Left ventricle myocardium superior (tissue), 1 donor: Measurements from ENCODE around the gene CYTH4. TPM values are rescaled to one million over a fixed set of nuclear protein-coding genes. Genes with fewer than 3 reads are reported as not detected.

ENCODE experiments used
- ATAC-seq: fragments of 200-7000 bp; cut with Tn5 transposase; one replicate; pipeline ENCODE4 v1.9.1; 2020; ENCODE audit warnings: mild to moderate bottlenecking, moderate library complexity
- DNase-seq: peaks from one replicate; pipeline ENCODE4 v3.0.0-alpha.2; 2020
- intact Hi-C: fragments of 100-400 bp; cut with micrococcal nuclease; formaldehyde crosslinking; loops from one replicate; pipeline ENCODE4 v1.11.0; 2022
- total RNA-seq: library from RNA; stranded (reverse); fragmentation: NEBNext Ultra II Directional; extraction: Animal tissue kit (Norgen Biotek cat#: 25700); gene quantifications from one replicate; pipeline ENCODE4 v1.2.1, GENCODE V29; 2021
- donor health status: DM: no; HTN: yes; CAD: no; lungs with severe emphysema.

Gene CYTH4
- total RNA-seq, 1 donor from 2014 or later, result 6.2 TPM

DNA sequence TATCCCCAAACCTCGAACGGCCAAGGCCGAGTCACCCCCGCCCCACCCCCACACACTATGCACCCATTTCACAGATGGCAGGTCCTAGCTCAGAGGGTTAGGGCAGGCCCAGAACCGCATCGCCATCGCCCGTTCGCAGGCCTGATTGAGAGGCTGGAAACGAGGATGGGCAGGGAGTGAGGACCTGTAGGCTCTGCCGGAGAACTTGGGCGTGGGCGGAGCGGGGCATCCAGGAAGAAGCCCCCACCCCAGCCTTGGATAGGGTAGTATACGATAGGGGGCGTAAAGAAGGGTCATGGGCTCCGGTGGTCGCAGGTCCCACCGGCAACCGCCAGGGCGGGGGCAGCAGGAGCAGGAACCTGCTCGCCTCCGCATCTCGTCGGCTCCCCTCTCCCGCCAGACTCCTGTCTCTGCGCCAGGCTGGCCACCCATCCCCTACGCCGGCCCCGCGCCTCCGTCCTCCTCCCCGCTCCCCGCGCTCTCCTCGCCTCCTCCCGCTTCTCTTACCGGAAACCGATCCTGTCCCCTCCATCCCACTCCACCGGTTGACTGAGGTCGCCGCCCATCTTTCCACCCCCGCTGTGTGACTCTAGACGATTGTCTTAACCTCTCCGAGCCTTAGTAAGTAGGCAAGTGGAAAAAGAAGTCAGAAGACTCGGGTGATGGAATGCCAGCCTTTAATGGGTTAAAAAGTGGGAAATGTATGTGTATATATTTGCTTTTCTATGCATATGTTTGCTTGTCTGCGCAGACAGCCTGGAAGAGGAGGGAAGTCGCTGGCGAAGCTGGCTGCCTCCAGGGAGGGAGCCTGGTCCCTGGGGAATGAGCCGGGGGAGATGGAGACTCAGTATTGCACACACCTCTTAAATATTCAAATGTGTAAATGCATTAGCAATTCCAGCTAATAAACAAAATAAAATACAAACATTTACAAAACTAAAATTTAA is 52.8 kb downstream of the CYTH4 start:
- ATAC-seq, result no peak
- intact Hi-C loops, result no loop called here
- DNase-seq, result no peak

DNA sequence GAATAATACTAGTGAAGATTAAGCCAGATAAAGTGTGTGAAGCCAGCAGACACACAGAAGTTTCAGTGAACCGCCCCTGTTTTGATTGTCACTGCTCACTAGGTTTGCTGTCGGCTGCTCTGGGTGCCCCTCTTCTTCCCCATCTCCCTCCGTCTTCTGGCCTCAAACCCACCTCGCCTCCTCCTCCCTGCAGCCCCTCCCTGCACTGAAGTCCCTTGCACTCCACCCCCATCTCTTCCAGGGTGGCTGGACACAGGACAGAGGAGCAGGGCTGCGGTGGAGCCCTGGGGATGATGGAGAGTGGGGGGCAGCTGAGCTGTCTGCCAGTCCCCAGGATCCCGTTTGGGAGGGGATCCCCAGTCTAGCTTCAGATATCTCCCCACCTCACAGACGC is 53.5 kb downstream of the CYTH4 start:
- ATAC-seq, result no peak
- DNase-seq, result no peak
- intact Hi-C loops, result no loop called here

- DNase-seq (no peak), ATAC-seq (no peak)
- intact Hi-C loops, result no loop called here
These were observed 54.3 kb downstream of the CYTH4 start for GRCh38 chr22:37336579-37336978.

- ATAC-seq (no peak), DNase-seq (no peak)
- intact Hi-C loops, result no loop called here
These were observed 55.1 kb downstream of the CYTH4 start for GRCh38 chr22:37337204-37337943.

DNA sequence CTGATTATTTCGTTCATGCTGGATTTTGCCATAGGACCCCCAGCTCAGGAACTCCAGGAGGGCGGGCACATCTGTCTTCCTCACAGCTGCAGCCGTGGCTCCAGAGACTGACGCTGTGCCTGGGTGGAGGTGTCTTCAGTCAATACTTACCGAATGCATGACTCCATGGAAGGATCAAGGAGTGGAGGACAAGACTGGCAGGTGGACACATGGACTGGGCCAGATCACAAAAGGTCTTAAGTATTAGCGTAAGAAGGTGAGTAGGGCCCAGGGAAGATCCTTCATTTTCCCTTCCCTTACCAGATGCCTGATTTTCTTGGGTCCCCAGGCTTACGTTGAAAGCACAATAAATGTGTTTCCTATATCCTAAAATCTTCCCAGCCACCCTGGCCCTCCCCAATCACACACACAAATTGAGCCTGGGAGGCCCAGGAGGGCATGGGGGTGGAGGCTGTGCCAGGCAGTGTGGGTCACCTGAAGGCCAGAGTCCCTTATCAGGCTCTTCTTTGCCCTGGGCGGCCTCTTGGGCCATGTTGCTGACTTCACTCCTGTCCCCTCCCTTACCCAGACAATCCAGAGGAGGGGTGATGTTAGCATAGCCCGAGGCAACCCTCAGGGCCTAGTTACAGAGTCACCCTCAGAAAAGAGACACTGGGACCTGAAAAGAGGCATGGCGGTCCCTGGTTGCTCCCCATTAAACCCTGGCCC is 56.4 kb downstream of the CYTH4 start:
- ATAC-seq, result no peak
- intact Hi-C loops, result no loop called here
- no peak for DNase-seq

DNA sequence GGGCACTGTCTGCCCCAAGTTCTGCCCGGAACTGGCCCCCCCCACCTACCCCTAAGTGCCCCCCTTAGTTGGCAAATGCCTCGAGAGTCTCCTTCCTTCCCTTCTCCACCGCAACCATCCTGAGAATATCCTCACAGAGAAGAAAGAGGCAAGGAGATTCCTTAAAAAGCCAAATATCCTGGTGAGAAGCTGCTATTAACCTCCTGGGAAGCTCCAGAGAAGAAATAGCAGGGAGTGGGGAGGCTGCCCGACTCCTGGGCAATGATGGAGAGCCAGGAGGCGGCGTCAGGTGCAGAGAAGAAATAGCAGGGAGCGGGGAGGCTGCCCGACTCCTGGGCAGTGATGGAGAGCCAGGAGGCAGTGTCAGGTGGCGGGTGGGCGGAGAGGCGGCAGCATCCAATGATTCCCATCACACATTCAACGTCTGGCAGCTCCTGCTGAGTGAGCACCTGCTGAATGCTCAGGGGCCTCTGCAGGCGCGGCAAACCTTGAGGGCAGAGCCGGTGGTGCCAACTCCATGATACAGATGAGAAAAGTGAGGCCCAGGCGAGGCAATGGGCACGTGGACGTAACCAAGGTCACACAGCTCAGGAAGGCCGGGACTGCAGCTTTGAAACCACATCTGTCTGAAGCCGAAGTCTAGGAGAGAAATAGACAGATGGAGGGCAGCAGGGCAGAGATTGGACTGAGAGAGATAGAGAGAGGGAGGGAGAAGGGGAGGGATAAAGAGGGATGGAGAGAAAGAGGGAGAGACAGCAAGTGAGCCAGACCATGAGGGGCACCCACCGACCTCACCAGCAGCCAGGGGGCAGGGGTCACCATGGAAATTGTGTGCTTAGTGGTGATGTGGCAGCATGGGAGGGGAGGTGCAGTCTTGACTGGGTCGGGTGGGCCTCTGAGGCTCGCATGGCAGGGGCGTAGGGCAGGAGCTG is 58.3 kb downstream of the CYTH4 start:
- ATAC-seq (no peak), DNase-seq (no peak)
- intact Hi-C loops, result no loop called here

- intact Hi-C loops, result no loop called here
- ATAC-seq (no peak), DNase-seq (no peak)
These were observed 59.8 kb downstream of the CYTH4 start for GRCh38 chr22:37342065-37342464.

DNA sequence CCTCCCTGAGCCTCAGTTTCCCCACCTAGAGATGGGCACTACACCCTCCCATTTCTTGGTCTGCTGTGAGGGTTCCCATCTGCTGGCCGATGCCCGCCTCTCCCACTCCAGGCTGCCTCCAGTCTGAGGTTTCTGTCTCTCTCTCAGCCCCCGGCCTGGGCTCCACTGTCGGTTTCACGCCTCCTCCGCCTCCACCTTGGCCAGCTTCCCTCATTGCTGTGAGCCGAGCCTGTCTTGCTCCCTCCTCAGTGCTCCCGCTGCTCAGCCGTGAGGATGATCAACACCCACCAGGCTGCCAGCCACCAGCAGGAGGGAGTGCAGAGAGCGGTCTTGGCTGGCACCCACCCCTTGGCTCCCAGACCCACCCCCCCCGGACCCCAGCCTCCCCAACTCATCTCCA is 61.0 kb downstream of the CYTH4 start:
- ATAC-seq, result no peak
- intact Hi-C loops, result no loop called here

DNA sequence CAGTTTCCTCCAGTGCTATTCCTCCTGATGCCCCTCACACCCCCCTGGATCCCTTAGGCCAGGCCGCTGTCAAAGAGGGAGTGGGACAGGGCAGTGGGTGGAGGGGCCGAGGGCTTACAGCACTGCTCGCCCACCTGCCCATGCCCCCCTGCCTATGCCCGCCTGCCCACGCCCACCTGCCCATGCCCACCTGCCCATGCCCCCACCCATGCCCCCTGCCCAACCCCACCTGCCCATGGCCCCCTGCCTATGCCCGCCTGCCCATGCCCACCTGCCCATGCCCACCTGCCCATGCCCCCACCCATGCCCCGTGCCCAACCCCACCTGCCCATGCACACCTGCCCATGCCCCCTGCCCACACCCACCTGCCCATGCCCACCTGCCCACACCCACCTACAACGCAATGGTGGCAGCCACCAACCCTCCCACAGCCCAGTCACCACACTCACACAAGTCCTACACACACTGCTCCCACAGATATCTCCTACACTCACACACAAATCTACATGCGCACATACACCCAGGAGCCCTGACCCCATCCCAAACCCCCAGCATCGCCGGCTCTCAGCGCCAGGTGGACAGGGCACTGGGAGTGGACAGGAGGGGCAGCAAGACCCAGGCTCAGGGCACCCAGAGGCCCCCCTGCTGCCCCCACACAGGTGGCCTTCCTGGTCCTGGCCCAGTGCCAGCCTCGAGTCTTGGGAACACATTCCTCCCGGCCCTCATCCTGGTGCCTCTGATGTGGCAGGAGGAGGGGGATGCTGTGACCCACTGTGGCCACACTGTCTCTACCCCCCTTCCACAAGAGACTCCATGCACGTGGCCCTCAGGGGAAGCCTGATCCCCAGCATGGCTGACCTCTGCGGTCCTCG is 61.8 kb downstream of the CYTH4 start:
- intact Hi-C loops, result no loop called here
- no peak for DNase-seq
- ATAC-seq, result no peak

More for the DNA sequence above, 61.0 kb downstream of the CYTH4 start:
- no peak for DNase-seq

- intact Hi-C loops, result no loop called here
- ATAC-seq (no peak), DNase-seq (no peak)
These were observed 62.6 kb downstream of the CYTH4 start for GRCh38 chr22:37344735-37345449.

GRCh38 chr22:37345863-37346504 is 63.7 kb downstream of the CYTH4 start:
- intact Hi-C loops, result no loop called here
- peak; percentile 49 for DNase-seq
- ATAC-seq, result peak; percentile 72

DNA sequence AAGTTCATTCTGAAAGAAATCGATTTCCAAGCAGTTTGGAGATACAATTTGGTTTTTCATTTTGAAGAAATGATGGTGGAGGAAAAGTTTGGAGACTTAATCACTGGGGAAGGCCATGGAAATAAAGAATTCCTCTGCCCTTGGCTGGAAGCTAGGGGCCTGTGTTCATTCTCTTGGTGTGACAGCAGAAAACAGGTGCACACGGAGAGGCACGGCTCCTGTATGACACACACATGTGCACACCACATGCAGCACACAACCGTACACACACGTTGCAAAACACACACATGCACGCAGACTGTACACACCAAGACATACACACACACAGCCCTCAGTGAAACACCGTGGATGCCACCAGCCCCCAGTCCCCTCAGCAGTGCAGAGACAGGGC is 64.2 kb downstream of the CYTH4 start:
- ATAC-seq (no peak), DNase-seq (no peak)
- intact Hi-C loops, result no loop called here

DNA sequence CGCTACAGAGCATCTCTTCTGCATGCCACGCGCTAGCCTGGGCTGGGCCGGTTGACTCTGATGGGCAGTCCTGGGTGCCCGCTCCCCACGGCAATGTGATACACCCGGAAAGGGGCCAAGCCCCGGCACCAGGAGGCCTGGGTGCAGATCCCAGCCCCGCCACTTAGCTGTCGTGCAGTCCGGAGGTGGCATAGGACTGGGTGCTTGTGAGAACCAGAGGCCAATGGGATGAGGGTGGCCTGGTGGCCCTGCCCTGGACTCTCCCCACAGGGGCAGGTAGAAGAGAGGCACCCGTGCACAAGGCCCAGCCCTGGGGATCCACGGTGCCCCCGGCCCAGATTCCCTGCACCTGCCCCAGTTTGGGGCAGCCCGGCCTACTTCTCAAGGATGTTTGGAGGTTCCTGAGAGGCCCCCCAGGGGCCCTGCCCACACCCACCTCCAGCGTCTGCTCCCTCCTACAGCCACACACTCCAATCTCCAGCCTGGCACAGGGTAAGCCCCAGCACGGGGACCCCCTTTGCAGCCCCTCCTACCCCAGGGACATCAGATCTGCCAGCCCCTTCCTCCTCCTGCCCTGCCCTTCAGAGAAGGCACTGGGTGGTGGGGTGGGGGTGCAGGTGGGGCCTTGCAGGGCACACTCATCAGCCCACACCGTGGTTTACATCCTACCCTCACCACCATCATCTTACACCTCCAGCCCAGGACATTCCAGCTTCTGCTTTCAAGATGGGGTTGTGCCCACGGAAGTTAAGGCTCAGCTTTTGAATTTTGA is 66.9 kb downstream of the CYTH4 start:
- intact Hi-C loops, result no loop called here
- DNase-seq, result no peak
- ATAC-seq, result no peak

DNA sequence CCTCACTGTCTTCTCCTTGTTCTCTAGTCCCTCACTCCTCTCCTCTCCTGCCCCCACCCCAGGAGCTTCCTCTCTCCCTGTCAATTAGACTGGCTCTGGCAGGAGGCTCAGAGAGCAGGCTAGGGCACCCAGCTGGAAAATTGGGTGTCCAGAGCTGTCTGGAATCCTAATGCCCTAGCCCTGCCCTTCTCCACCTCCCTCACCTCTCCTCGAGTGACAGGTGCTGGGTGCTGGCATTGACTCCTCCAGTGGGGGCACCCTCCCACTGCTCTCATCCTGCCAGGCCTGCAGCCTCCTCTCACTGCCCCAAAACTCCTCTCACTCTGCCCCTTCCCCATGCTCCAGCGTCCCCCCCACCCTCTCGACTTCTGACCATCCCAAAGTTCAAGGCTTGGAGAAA is 68.9 kb downstream of the CYTH4 start:
- ATAC-seq (no peak), DNase-seq (no peak)
- intact Hi-C loops, result no loop called here

DNA sequence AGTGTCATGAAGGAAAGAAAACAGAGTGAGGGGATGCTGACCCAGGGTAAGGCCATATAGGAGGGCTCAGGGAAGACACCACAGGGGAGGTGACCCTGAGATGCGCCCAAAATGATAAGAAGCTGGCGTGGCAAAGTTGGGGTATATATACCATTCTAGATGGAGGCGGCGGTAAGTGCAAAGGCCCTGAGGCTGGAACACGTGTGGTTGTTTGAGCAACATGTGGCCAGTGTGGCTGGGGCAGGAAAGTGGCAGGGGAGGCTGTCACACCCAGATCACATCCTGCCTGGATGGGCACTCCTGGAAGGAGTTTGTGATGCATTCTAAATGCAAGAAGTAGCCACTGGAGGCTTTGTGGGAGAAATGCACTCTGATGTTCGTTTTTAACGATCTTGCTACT is 70.2 kb downstream of the CYTH4 start:
- DNase-seq (no peak), ATAC-seq (no peak)
- intact Hi-C loops, result no loop called here

DNA sequence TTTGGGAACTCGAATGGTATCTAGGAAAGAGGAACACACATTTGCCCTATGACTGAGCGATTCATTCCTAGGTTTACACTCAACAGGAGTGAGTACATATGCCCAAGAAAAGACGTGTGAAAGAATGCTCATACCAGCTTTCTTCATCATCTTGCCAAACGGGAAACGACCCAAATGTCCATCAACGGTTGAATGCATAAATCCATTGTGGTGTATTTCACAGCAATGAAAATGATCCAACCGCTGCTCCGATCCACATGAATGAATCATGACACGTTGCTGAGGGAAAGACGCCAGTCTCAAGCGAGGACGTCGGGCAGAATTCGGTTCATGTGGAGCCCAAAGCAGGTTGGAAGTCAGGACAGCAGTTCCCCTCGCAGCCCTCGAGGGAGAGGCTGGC is 71.5 kb downstream of the CYTH4 start:
- intact Hi-C loops, result no loop called here
- DNase-seq (no peak), ATAC-seq (no peak)
